ENCODE data around the gene ANOS1.

Gene ANOS1

DNA sequence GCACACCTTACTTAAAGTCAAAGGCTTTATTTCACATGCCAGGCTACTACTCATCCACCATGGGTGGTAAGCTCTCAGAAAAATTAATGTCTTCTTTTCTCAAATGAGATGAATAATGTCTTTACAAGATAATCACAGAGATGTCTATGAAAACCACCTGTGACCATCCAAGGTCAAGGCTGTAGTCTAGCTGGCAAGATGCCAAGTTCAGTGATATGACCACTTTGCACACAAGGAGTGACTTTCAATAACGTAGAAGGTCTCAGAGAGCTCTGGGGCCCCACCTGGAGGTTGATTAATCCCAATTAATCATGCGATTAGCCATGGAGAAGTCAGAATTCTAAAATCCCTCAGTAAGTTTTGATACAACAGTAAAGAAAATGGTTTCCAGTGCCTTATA, 20.5 kb downstream of the ANOS1 start:
- H2AFZ ChIP-seq (ENCODE audit: low read depth, low read length), result no peak overlapping the region
- H3K79me2 ChIP-seq (ENCODE audit: insufficient read depth, low read length), result no peaks in the 10 kb centered on the region
- H4K20me1 ChIP-seq (ENCODE audit: insufficient read depth, low read length), result no peaks in the 10 kb centered on the region
- H3K36me3 ChIP-seq (ENCODE audit: insufficient read depth, low read length), result no peaks in the 10 kb centered on the region
- DNase-seq, result no peak
- H3K4me2 ChIP-seq (ENCODE audit: insufficient read depth, low read length), result no peak overlapping the region
- H3K9me3 ChIP-seq (ENCODE audit: insufficient read depth, low read length, severe bottlenecking), result no peaks in the 10 kb centered on the region
- H3K4me3 ChIP-seq (ENCODE audit: low read depth in 1 of 2, low read length in 2 of 2), result no peak overlapping the region
- H3K9ac ChIP-seq (ENCODE audit: low read depth, low read length), result no peak overlapping the region
- H3K4me1 ChIP-seq (ENCODE audit: insufficient read depth, low read length), result no peaks in the 10 kb centered on the region
- TF ChIP-seq EZH2 (IDR thresholded peaks at IDR 0.05; ENCODE audit: borderline replicate concordance, low read depth, low read length, severe bottlenecking), result no peak
- TF ChIP-seq, protein P1, sequence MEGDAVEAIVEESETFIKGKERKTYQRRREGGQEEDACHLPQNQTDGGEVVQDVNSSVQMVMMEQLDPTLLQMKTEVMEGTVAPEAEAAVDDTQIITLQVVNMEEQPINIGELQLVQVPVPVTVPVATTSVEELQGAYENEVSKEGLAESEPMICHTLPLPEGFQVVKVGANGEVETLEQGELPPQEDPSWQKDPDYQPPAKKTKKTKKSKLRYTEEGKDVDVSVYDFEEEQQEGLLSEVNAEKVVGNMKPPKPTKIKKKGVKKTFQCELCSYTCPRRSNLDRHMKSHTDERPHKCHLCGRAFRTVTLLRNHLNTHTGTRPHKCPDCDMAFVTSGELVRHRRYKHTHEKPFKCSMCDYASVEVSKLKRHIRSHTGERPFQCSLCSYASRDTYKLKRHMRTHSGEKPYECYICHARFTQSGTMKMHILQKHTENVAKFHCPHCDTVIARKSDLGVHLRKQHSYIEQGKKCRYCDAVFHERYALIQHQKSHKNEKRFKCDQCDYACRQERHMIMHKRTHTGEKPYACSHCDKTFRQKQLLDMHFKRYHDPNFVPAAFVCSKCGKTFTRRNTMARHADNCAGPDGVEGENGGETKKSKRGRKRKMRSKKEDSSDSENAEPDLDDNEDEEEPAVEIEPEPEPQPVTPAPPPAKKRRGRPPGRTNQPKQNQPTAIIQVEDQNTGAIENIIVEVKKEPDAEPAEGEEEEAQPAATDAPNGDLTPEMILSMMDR (IDR thresholded peaks at IDR 0.05; ENCODE audit: borderline replicate concordance, extremely low read depth, low read length, poor library complexity, severe bottlenecking), result no peak
- H3K27ac ChIP-seq (ENCODE audit: low read length), result no peak overlapping the region
- no peak for ATAC-seq (ENCODE audit: insufficient read depth, low read depth)
- H3K27me3 ChIP-seq (ENCODE audit: insufficient read depth, low read length, poor library complexity), result no peaks in the 10 kb centered on the region

DNA sequence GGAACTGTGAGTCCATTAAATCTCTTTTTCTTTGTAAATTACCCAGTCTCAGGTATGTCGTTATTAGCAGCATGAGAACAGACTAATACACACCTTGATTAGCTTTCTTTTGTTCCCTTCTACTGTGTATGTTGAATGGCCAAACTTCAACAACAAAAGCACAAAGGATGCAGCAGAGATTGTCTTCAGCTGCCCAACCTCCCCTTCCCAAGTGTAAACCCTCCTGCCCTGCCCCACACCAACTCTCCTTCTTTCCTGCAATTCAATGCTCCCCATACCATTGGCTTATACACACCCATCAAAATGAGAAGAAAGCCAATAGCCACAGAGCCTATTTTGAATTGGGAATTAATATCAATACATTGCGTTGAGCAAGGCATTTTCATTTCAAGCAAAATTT, 27.8 kb downstream of the ANOS1 start:
- H3K27ac ChIP-seq (ENCODE audit: low read length), result no peak overlapping the region
- H3K4me1 ChIP-seq (ENCODE audit: insufficient read depth, low read length), result no peaks in the 10 kb centered on the region
- DNase-seq (no peak), ATAC-seq (ENCODE audit: insufficient read depth, low read depth) (no peak)
- H3K4me2 ChIP-seq (ENCODE audit: insufficient read depth, low read length), result no peak overlapping the region
- H3K9ac ChIP-seq (ENCODE audit: low read depth, low read length), result no peak overlapping the region
- no peak for TF ChIP-seq EZH2 (IDR thresholded peaks at IDR 0.05; ENCODE audit: borderline replicate concordance, low read depth, low read length, severe bottlenecking)
- TF ChIP-seq, protein P1 (IDR thresholded peaks at IDR 0.05; ENCODE audit: borderline replicate concordance, extremely low read depth, low read length, poor library complexity, severe bottlenecking), result no peak
- no peaks in the 10 kb centered on the region for H4K20me1 ChIP-seq (ENCODE audit: insufficient read depth, low read length)
- H3K27me3 ChIP-seq (ENCODE audit: insufficient read depth, low read length, poor library complexity), result no peaks in the 10 kb centered on the region
- H3K4me3 ChIP-seq (ENCODE audit: low read depth in 1 of 2, low read length in 2 of 2), result no peak overlapping the region
- H3K9me3 ChIP-seq (ENCODE audit: insufficient read depth, low read length, severe bottlenecking), result no peaks in the 10 kb centered on the region
- H3K79me2 ChIP-seq (ENCODE audit: insufficient read depth, low read length), result no peaks in the 10 kb centered on the region
- no peaks in the 10 kb centered on the region for H3K36me3 ChIP-seq (ENCODE audit: insufficient read depth, low read length)
- H2AFZ ChIP-seq (ENCODE audit: low read depth, low read length), result no peak overlapping the region

DNA sequence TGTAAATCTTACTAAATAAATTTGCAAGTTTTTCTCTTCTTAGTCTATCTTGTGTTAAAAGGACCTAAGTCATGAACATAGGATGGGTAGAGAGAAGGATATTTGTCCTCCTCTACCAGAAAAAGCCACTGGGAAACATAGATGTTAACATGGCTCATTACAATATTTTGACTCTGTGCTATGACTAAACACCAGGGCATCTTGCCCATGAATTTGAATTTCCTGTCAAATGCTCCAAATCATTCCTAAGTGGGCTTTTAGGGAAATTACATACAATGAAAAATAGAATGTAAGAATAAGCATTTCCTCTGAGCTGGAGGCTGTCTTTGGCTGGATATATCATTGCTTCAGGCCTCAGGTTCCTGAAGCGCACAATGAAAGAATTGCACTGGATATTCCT, 39.1 kb downstream of the ANOS1 start:
- ATAC-seq (ENCODE audit: insufficient read depth, low read depth), result no peak
- no peaks in the 10 kb centered on the region for H3K27me3 ChIP-seq (ENCODE audit: insufficient read depth, low read length, poor library complexity)

More for the DNA sequence above, 39.1 kb downstream of the ANOS1 start:
- no peaks in the 10 kb centered on the region for H4K20me1 ChIP-seq (ENCODE audit: insufficient read depth, low read length)
- no peaks in the 10 kb centered on the region for H3K36me3 ChIP-seq (ENCODE audit: insufficient read depth, low read length)
- H3K4me2 ChIP-seq (ENCODE audit: insufficient read depth, low read length), result no peak overlapping the region
- DNase-seq, result no peak
- no peaks in the 10 kb centered on the region for H3K4me1 ChIP-seq (ENCODE audit: insufficient read depth, low read length)
- H2AFZ ChIP-seq (ENCODE audit: low read depth, low read length), result no peak overlapping the region
- H3K9ac ChIP-seq (ENCODE audit: low read depth, low read length), result no peak overlapping the region
- TF ChIP-seq, protein P1 (IDR thresholded peaks at IDR 0.05; ENCODE audit: borderline replicate concordance, extremely low read depth, low read length, poor library complexity, severe bottlenecking), result no peak
- no peak for TF ChIP-seq EZH2 (IDR thresholded peaks at IDR 0.05; ENCODE audit: borderline replicate concordance, low read depth, low read length, severe bottlenecking)
- H3K4me3 ChIP-seq (ENCODE audit: low read depth in 1 of 2, low read length in 2 of 2), result no peak overlapping the region
- H3K27ac ChIP-seq (ENCODE audit: low read length), result no peak overlapping the region
- no peaks in the 10 kb centered on the region for H3K9me3 ChIP-seq (ENCODE audit: insufficient read depth, low read length, severe bottlenecking)
- no peaks in the 10 kb centered on the region for H3K79me2 ChIP-seq (ENCODE audit: insufficient read depth, low read length)

Data from DND-41 (cell line).